AG10803 (cell line): Measurements from ENCODE around the gene COA3.

ENCODE experiments used
- DNase-seq: peaks from one replicate; pipeline ENCODE4 v3.0.0; 2010; ENCODE audit warnings: low read depth
- H3K4me3 ChIP-seq: 2 replicates; pipeline ENCODE4 v1.5.1; 2011; ENCODE audit warnings: mild to moderate bottlenecking, low read length, control low read depth
- CTCF ChIP-seq: conservative IDR thresholded peaks from 2 replicates; pipeline ENCODE4 v1.5.1; 2011; ENCODE audit warnings: mild to moderate bottlenecking, low read length, control low read depth, inconsistent platforms

The COA3 gene

GRCh38 chr17:42760652-42761581 is 37.6 kb downstream of the COA3 start, which contains the start of gene RAMP2:
Gene RAMP2, plus strand, starts transcription at chr17:42761227. Its CDS starts 35 bp downstream, at chr17:42761262.
- no peak for DNase-seq
- H3K4me3 ChIP-seq: peak within 1 kb of the TSS; percentile 41
- no peak for TF ChIP-seq CTCF

- no peak for TF ChIP-seq CTCF
- no peak for DNase-seq
- H3K4me3 ChIP-seq: no peak overlapping the region
These were observed 38.4 kb downstream of the COA3 start for GRCh38 chr17:42759982-42760651.

- no peak overlapping the region for H3K4me3 ChIP-seq
- no peak for TF ChIP-seq CTCF
- DNase-seq: no peak
These were observed 43.7 kb downstream of the COA3 start for GRCh38 chr17:42754782-42755181.

- TF ChIP-seq CTCF: no peak
- H3K4me3 ChIP-seq: no peak overlapping the region
- DNase-seq: no peak
These were observed 46.9 kb downstream of the COA3 start for GRCh38 chr17:42751628-42752027.

- TF ChIP-seq CTCF: no peak
- DNase-seq: no peak
- H3K4me3 ChIP-seq: no peak overlapping the region
These were observed 47.7 kb downstream of the COA3 start for GRCh38 chr17:42750739-42751344.

- no peak overlapping the region for H3K4me3 ChIP-seq
- DNase-seq: no peak
- TF ChIP-seq CTCF: no peak
These were observed 49.4 kb downstream of the COA3 start for GRCh38 chr17:42748908-42749798.
